ENCODE data around the gene WDR88. TPM values are rescaled to one million over a fixed set of nuclear protein-coding genes. Genes with fewer than 3 reads are reported as not detected.
A peak's percentile ranks its signal among the peaks of the same experiment; 100 is the strongest.

The WDR88 gene
- total and polyA plus RNA-seq, 2 of the 13 experiments (the other 11 are each of a cell fraction or from before 2014, with no cell fraction given), result not detected

GRCh38 chr19:33098055-33098534, 33.8 kb upstream of the WDR88 start (continued):
- TF ChIP-seq HIC2 (CRISPR knock-in tag; IDR thresholded peaks at IDR 0.05; ENCODE audit: low read depth), result no peak
- TF ChIP-seq GATA4 (IDR thresholded peaks at IDR 0.05; ENCODE audit: borderline replicate concordance, low read depth), result no peak
- no peak for TF ChIP-seq TOPORS (CRISPR knock-in tag; IDR thresholded peaks at IDR 0.05)
- TF ChIP-seq MLX (CRISPR knock-in tag; IDR thresholded peaks at IDR 0.05), result 0 out of 2 replicates have a peak, but pooled peaks have one; percentile 36
- TF ChIP-seq ZNF761 (CRISPR knock-in tag; conservative IDR thresholded peaks at IDR 0.05), result no peak
- no peak for TF ChIP-seq ZNF775 (CRISPR knock-in tag; IDR thresholded peaks at IDR 0.05; ENCODE audit: borderline replicate concordance)
- TF ChIP-seq PITX1 (CRISPR knock-in tag; IDR thresholded peaks at IDR 0.05), result peak; percentile 57; the same call in 1 of the 2 replicates
- TF ChIP-seq ZNF383 (CRISPR knock-in tag; IDR thresholded peaks at IDR 0.05; ENCODE audit: borderline replicate concordance), result no peak
- TF ChIP-seq SPEN (CRISPR knock-in tag; IDR thresholded peaks at IDR 0.05; ENCODE audit: low read depth), result 0 out of 2 replicates have a peak, but pooled peaks have one; percentile 28
- TF ChIP-seq ZFP62 (CRISPR knock-in tag; IDR thresholded peaks at IDR 0.05), result no peak
- TF ChIP-seq SMAD1 (CRISPR knock-in tag; IDR thresholded peaks at IDR 0.05; ENCODE audit: borderline replicate concordance, low read depth), result no peak
- no peak for TF ChIP-seq PBX3 (CRISPR knock-in tag; IDR thresholded peaks at IDR 0.05; ENCODE audit: borderline replicate concordance)
- TF ChIP-seq GABPA (IDR thresholded peaks at IDR 0.05; ENCODE audit: low read depth, low read length), result no peak
- no peak for TF ChIP-seq GABPA (CRISPR knock-in tag; IDR thresholded peaks at IDR 0.05; ENCODE audit: low read depth)
- no peak for TF ChIP-seq SIX4 (CRISPR knock-in tag; IDR thresholded peaks at IDR 0.05)
- TF ChIP-seq USF2 (IDR thresholded peaks at IDR 0.05; ENCODE audit: low read depth, low read length), result no peak
- no peak for TF ChIP-seq USF2 (CRISPR knock-in tag; IDR thresholded peaks at IDR 0.05; ENCODE audit: borderline replicate concordance)
- no peak for TF ChIP-seq MAF1 (CRISPR knock-in tag; IDR thresholded peaks at IDR 0.05; ENCODE audit: borderline replicate concordance)
- peak; percentile 88 for TF ChIP-seq ARID5B (CRISPR knock-in tag; IDR thresholded peaks at IDR 0.05)
- TF ChIP-seq ZNF550 (CRISPR knock-in tag; IDR thresholded peaks at IDR 0.05; ENCODE audit: borderline replicate concordance), result no peak
- TF ChIP-seq ZBTB21 (CRISPR knock-in tag; IDR thresholded peaks at IDR 0.05), result no peak
- no peak for TF ChIP-seq MED8 (CRISPR knock-in tag; IDR thresholded peaks at IDR 0.05; ENCODE audit: insufficient replicate concordance)
